H9 (cell line): ENCODE measurements around the gene GDPD4. TPM values are rescaled to one million over a fixed set of nuclear protein-coding genes. Genes with fewer than 3 reads are reported as not detected.

ENCODE experiments used
- DNase-seq: peaks from one replicate; pipeline ENCODE4 v3.0.0-alpha.2; 2017
- H2AFZ ChIP-seq: one replicate; pipeline ENCODE4 v1.6.1; 2013; ENCODE audit warnings: mild to moderate bottlenecking, low read length, control low read depth, moderate library complexity
- H2AK5ac ChIP-seq: 2 replicates; pipeline ENCODE4 v1.6.1; 2013; ENCODE audit warnings: low read length, control low read depth, mixed read lengths; ENCODE audit not compliant: insufficient read length
- H2BK120ac ChIP-seq: one replicate; pipeline ENCODE4 v1.6.1; 2013; ENCODE audit warnings: low read depth, mild to moderate bottlenecking, low read length, control low read depth, inconsistent platforms; ENCODE audit not compliant: poor library complexity, severe bottlenecking
- H2BK12ac ChIP-seq: 2 replicates; pipeline ENCODE4 v1.6.1; 2013; ENCODE audit warnings: low read length, control low read depth, mixed read lengths, low read depth; ENCODE audit not compliant: insufficient read length
- H2BK15ac ChIP-seq: 2 replicates; pipeline ENCODE4 v1.6.1; 2013; ENCODE audit warnings: low read depth, low read length, control low read depth
- H2BK20ac ChIP-seq: one replicate; pipeline ENCODE4 v1.6.1; 2013; ENCODE audit warnings: low read depth, mild to moderate bottlenecking, low read length, control low read depth, inconsistent platforms; ENCODE audit not compliant: poor library complexity, severe bottlenecking
- H2BK5ac ChIP-seq: 2 replicates; pipeline ENCODE4 v1.6.1; 2013; ENCODE audit warnings: low read length, control low read depth, mixed read lengths; ENCODE audit not compliant: insufficient read length
- H3K14ac ChIP-seq: 2 replicates; pipeline ENCODE4 v1.6.1; 2013; ENCODE audit warnings: low read length, control low read depth; ENCODE audit not compliant: insufficient read depth
- H3K18ac ChIP-seq: 2 replicates; pipeline ENCODE4 v1.6.1; 2013; ENCODE audit warnings: low read depth, mild to moderate bottlenecking, mixed read lengths, low read length, control low read depth; ENCODE audit not compliant: insufficient read length
- H3K23ac ChIP-seq: 2 replicates; pipeline ENCODE4 v1.6.1; 2013; ENCODE audit warnings: low read length, control low read depth, mixed read lengths, low read depth; ENCODE audit not compliant: insufficient read length
- H3K23me2 ChIP-seq: 2 replicates; pipeline ENCODE4 v1.6.1; 2013; ENCODE audit warnings: low read depth, mild to moderate bottlenecking, mixed read lengths, low read length, control low read depth; ENCODE audit not compliant: insufficient read length, poor library complexity, severe bottlenecking
- H3K27ac ChIP-seq: 2 replicates; pipeline ENCODE4 v1.5.1; 2013; ENCODE audit warnings: low read length, control low read depth, mixed read lengths, low read depth; ENCODE audit not compliant: insufficient read length
- H3K27me3 ChIP-seq: 2 replicates; pipeline ENCODE4 v1.6.1; 2013; ENCODE audit warnings: low read length, control low read depth, inconsistent platforms; ENCODE audit not compliant: insufficient read depth
- H3K4ac ChIP-seq: 2 replicates; pipeline ENCODE4 v1.6.1; 2013; ENCODE audit warnings: low read depth, mild to moderate bottlenecking, control low read depth, inconsistent platforms, low read length, moderate library complexity
- H3K4me1 ChIP-seq: 2 replicates; pipeline ENCODE4 v1.6.1; 2013; ENCODE audit warnings: low read length, control low read depth, inconsistent platforms; ENCODE audit not compliant: insufficient read depth
- H3K4me2 ChIP-seq: 2 replicates; pipeline ENCODE4 v1.6.1; 2013; ENCODE audit warnings: low read length, control low read depth, mixed read lengths; ENCODE audit not compliant: insufficient read length, insufficient read depth
- H3K56ac ChIP-seq: 2 replicates; pipeline ENCODE4 v1.6.1; 2013; ENCODE audit warnings: low read depth, mild to moderate bottlenecking, mixed read lengths, low read length, control low read depth; ENCODE audit not compliant: insufficient read length
- H3K79me1 ChIP-seq: 2 replicates; pipeline ENCODE4 v1.6.1; 2013; ENCODE audit warnings: low read depth, mild to moderate bottlenecking, moderate library complexity, low read length, control low read depth, inconsistent platforms; ENCODE audit not compliant: insufficient read depth, poor library complexity, severe bottlenecking
- H3K79me2 ChIP-seq: 2 replicates; pipeline ENCODE4 v1.6.1; 2013; ENCODE audit warnings: low read length, control low read depth, inconsistent platforms; ENCODE audit not compliant: insufficient read depth
- H3K9ac ChIP-seq: 2 replicates; pipeline ENCODE4 v1.6.1; 2013; ENCODE audit warnings: low read length, control low read depth, mixed read lengths; ENCODE audit not compliant: insufficient read length; ENCODE audit errors: extremely low read depth
- H3K9me3 ChIP-seq: one replicate; pipeline ENCODE4 v1.6.1; 2013; ENCODE audit warnings: low read depth, low read length, inconsistent platforms; ENCODE audit not compliant: control insufficient read depth
- H3T11ph ChIP-seq: one replicate; pipeline ENCODE4 v1.6.1; 2013; ENCODE audit warnings: mild to moderate bottlenecking, low read length, control low read depth, inconsistent platforms
- H4K20me1 ChIP-seq: one replicate; pipeline ENCODE4 v1.6.1; 2013; ENCODE audit not compliant: control insufficient read depth, insufficient read length, insufficient read depth
- H4K5ac ChIP-seq: 2 replicates; pipeline ENCODE4 v1.6.1; 2013; ENCODE audit warnings: low read depth, mild to moderate bottlenecking, mixed read lengths, low read length, control low read depth; ENCODE audit not compliant: insufficient read length
- H4K8ac ChIP-seq: replicated peaks from 2 replicates; pipeline ENCODE4 v1.6.1; 2013; ENCODE audit warnings: low read length, control low read depth, mixed read lengths, low read depth; ENCODE audit not compliant: insufficient read length
- H4K91ac ChIP-seq: 2 replicates; pipeline ENCODE4 v1.6.1; 2013; ENCODE audit warnings: low read depth, mild to moderate bottlenecking, moderate library complexity, mixed read lengths, low read length, control low read depth; ENCODE audit not compliant: insufficient read length
- H3K27ac Mint-ChIP-seq, 3 experiments: 2 replicates in 2 of 3; 3 replicates in 1 of 3; pipeline ENCODE4 v1.8.0; 2020 to 2021; ENCODE audit warnings: mixed read lengths in 3 of 3, mild to moderate bottlenecking in 1 of 3, moderate library complexity in 1 of 3
- H3K27me3 Mint-ChIP-seq: 2 replicates; pipeline ENCODE4 v1.8.0; 2021; ENCODE audit warnings: low read depth, mild to moderate bottlenecking, moderate library complexity, mixed read lengths
- H3K36me3 Mint-ChIP-seq, 3 experiments: 2 replicates in 2 of 3; 3 replicates in 1 of 3; pipeline ENCODE4 v1.8.0; 2020 to 2021; ENCODE audit warnings: low read depth in 3 of 3, mixed read lengths in 3 of 3; ENCODE audit not compliant: insufficient read depth in 1 of 3
- H3K4me1 Mint-ChIP-seq, 2 experiments: 2 replicates each; pipeline ENCODE4 v1.8.0; 2020; ENCODE audit warnings: mixed read lengths in 2 of 2
- H3K4me3 Mint-ChIP-seq, 2 experiments: 2 replicates in 1 of 2; 3 replicates in 1 of 2; pipeline ENCODE4 v1.8.0; 2020 to 2021; ENCODE audit warnings: mild to moderate bottlenecking in 2 of 2, mixed read lengths in 2 of 2, moderate library complexity in 1 of 2
- H3K9me3 Mint-ChIP-seq, 2 experiments: 2 replicates in 1 of 2; 3 replicates in 1 of 2; pipeline ENCODE4 v1.8.0; 2020; ENCODE audit warnings: mild to moderate bottlenecking in 2 of 2, mixed read lengths in 2 of 2, moderate library complexity in 1 of 2
- CTCF ChIP-seq: fragments of 200-600 bp; sonication (generic); conservative IDR thresholded peaks from 3 replicates; pipeline ENCODE4 v1.8.0; 2021; ENCODE audit warnings: antibody characterized with exemption, mild to moderate bottlenecking
- WGBS: extraction: QIAGEN DNeasy Blood & Tissue Kit; methylation state at CpG from one replicate; pipeline ENCODE4 v1.1.7; 2013; ENCODE audit warnings: missing lambda C conversion rate, low lambda C conversion rate, mixed read lengths; ENCODE audit not compliant: insufficient read length; ENCODE audit errors: extremely low coverage; 5-methylcytosine and 5-hydroxymethylcytosine counted together
- total RNA-seq: library from RNA; stranded (reverse); gene quantifications from 2 replicates; pipeline ENCODE4 v1.2.1, GENCODE V29; 2021

GDPD4 gene
- total RNA-seq, 1 experiment from 2014 or later = not detected

GRCh38 chr11:77276271-77276670 is 25.2 kb downstream of the GDPD4 start:
- no peak overlapping the region for H2BK120ac ChIP-seq
- Mint-ChIP-seq H3K9me3 (no peaks in the 10 kb centered on the region), H3K27me3 (no peaks in the 10 kb centered on the region), H3K4me3 (no peak overlapping the region), H3K36me3 (no peaks in the 10 kb centered on the region), H3K27ac (no peak overlapping the region), H3K4me1 (no peaks in the 10 kb centered on the region)
- H3K9ac ChIP-seq = no peak overlapping the region
- no peaks in the 10 kb centered on the region for H3K4me1 ChIP-seq
- H3K4ac ChIP-seq = no peak overlapping the region
- WGBS = no CpG with 5 or more reads among the region's 2 CpGs
- no peak overlapping the region for H3K23ac ChIP-seq
- H4K5ac ChIP-seq = no peak overlapping the region
- no peak overlapping the region for H3K18ac ChIP-seq
- H3K23me2 ChIP-seq = no peaks in the 10 kb centered on the region
- no peak overlapping the region for H3K4me2 ChIP-seq
- H3K9me3 ChIP-seq = no peaks in the 10 kb centered on the region
- no peak overlapping the region for H3K27ac ChIP-seq
- no peak overlapping the region for H2BK12ac ChIP-seq
- H2AFZ ChIP-seq = no peak overlapping the region
- no peak for DNase-seq
- no peak overlapping the region for H2BK5ac ChIP-seq
- no peaks in the 10 kb centered on the region for H4K20me1 ChIP-seq
- H3K14ac ChIP-seq = no peak overlapping the region
- H3K27me3 ChIP-seq = no peaks in the 10 kb centered on the region
- no peaks in the 10 kb centered on the region for H3K79me1 ChIP-seq
- no peak for TF ChIP-seq CTCF
- no peak overlapping the region for H4K8ac ChIP-seq
- no peak overlapping the region for H3T11ph ChIP-seq
- H3K79me2 ChIP-seq = no peaks in the 10 kb centered on the region
- H2AK5ac ChIP-seq = no peak overlapping the region
- H2BK15ac ChIP-seq = no peak overlapping the region
- no peak overlapping the region for H3K56ac ChIP-seq
- H2BK20ac ChIP-seq = no peak overlapping the region
- no peak overlapping the region for H4K91ac ChIP-seq
